HL-60 (cell line): ENCODE results near the gene HIRA.

Experiments used
- CTCF ChIP-seq: IDR thresholded peaks from one replicate; pipeline ENCODE4 v1.5.1; 2011; ENCODE audit warnings: low read length, control low read depth, inconsistent platforms; ENCODE audit not compliant: insufficient read depth
- POLR2AphosphoS5 ChIP-seq: IDR thresholded peaks from 2 replicates; pipeline ENCODE4 v1.6.1; 2012; ENCODE audit warnings: low read depth
- SPI1 ChIP-seq: IDR thresholded peaks from 2 replicates; pipeline ENCODE4 v1.6.1; 2012; ENCODE audit warnings: low read depth, mild to moderate bottlenecking, borderline replicate concordance

DNA sequence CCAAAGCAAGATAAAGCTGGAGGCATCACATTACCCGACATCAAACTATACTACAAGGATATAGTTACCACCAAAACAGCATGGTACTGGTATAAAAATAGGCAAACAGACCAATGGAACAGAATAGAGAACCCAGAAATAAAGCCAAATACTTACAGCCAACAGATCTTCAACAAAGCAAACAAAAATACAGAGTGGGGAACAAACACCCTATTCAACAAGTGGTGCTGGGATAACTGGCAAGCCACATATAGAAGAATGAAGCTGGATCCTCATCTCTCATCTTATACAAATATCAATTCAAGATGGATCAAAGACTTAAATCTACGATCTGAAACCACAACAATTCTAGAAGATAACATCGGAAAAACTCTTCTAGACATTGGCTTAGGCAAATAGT lies 90.0 kb downstream of the HIRA start:
- TF ChIP-seq CTCF (no peak), POLR2AphosphoS5 (no peak), SPI1 (no peak)
